Choroid plexus epithelial cell (primary cell): Measurements from ENCODE around the gene NKX1-1.
"Not testable (repeated sequence)": the region's sequence is repeated elsewhere in the genome, so short reads cannot be mapped to it uniquely, and the experiment has no call there.

Experiments used
- DNase-seq: peaks from one replicate; pipeline ENCODE4 v3.0.0-alpha.2; 2010; ENCODE audit warnings: low read depth
- H3K4me3 ChIP-seq: 2 replicates; pipeline ENCODE4 v1.5.1; 2011; ENCODE audit warnings: low read depth, mild to moderate bottlenecking, control low read depth, low read length, moderate library complexity
- CTCF ChIP-seq: conservative IDR thresholded peaks from 2 replicates; pipeline ENCODE4 v1.5.1; 2011; ENCODE audit warnings: low read depth, mild to moderate bottlenecking, control low read depth, inconsistent platforms, low read length, moderate library complexity

NKX1-1 gene

GRCh38 chr4:1449475-1449832, 43.2 kb upstream of the NKX1-1 start:
- no peak for TF ChIP-seq CTCF
- no peak overlapping the region for H3K4me3 ChIP-seq

GRCh38 chr4:1448589-1449420, 42.6 kb upstream of the NKX1-1 start:
- H3K4me3 ChIP-seq, result no peak overlapping the region
- no peak for TF ChIP-seq CTCF

More at GRCh38 chr4:1449475-1449832, 43.2 kb upstream of the NKX1-1 start:
- no peak for DNase-seq

GRCh38 chr4:1447676-1448588, 41.7 kb upstream of the NKX1-1 start:
- no peak for TF ChIP-seq CTCF
- H3K4me3 ChIP-seq, result no peak overlapping the region
- no peak for DNase-seq

More at GRCh38 chr4:1448589-1449420, 42.6 kb upstream of the NKX1-1 start:
- DNase-seq, result no peak

- no peak for TF ChIP-seq CTCF
- H3K4me3 ChIP-seq, result no peak overlapping the region
- no peak for DNase-seq
Observed at GRCh38 chr4:1446502-1447386, 40.5 kb upstream of the NKX1-1 start.

GRCh38 chr4:1445716-1446445, 39.6 kb upstream of the NKX1-1 start:
- TF ChIP-seq CTCF, result no peak
- no peak for DNase-seq
- no peak overlapping the region for H3K4me3 ChIP-seq

GRCh38 chr4:1443688-1444172, 37.5 kb upstream of the NKX1-1 start:
- H3K4me3 ChIP-seq, DNase-seq: not testable (repeated sequence)
